Uterus (tissue), 4 donors: ENCODE measurements around the gene SELENOF. TPM values are rescaled to one million over a fixed set of nuclear protein-coding genes. Genes with fewer than 3 reads are reported as not detected.

Experiments used
- DNase-seq, 2 donors: peaks; one replicate each; pipeline ENCODE4 v3.0.0-alpha.2; 2019 to 2020
- H3K27ac ChIP-seq, 2 donors: fragments of 200-600 bp; sonication (generic); 1 replicate in 1 of 2; 2 replicates in 1 of 2; pipeline ENCODE4 v1.5.1; 2016 to 2018
- H3K27me3 ChIP-seq, 2 donors: fragments of 200-600 bp; sonication (generic); one replicate each; pipeline ENCODE4 v1.5.1; 2018 to 2019; ENCODE audit warnings: control low read depth in 1 of 2
- H3K36me3 ChIP-seq, 2 donors: fragments of 200-600 bp; sonication (generic); one replicate each; pipeline ENCODE4 v1.5.1; 2019; ENCODE audit warnings: control low read depth in 1 of 2
- H3K4me1 ChIP-seq, 2 donors: fragments of 200-600 bp; sonication (generic); one replicate each; pipeline ENCODE4 v1.5.1; 2018 to 2019; ENCODE audit warnings: control low read depth in 1 of 2
- H3K4me3 ChIP-seq, 2 donors: fragments of 200-600 bp; sonication (generic); 1 replicate in 1 of 2; 2 replicates in 1 of 2; pipeline ENCODE4 v1.5.1; 2018 to 2019; ENCODE audit warnings: mild to moderate bottlenecking in 1 of 2
- H3K9me3 ChIP-seq, 2 donors: fragments of 200-600 bp; sonication (generic); one replicate each; pipeline ENCODE4 v1.5.1; 2019; ENCODE audit warnings: control low read depth in 1 of 2
- CTCF ChIP-seq, 4 experiments: fragments of 200-600 bp in 2 of 4; fragments of 450-650 bp in 2 of 4; sonication (generic) in 2 of 4; IDR thresholded peaks; one replicate each; pipeline ENCODE4 v1.5.1; 2016 to 2019; ENCODE audit warnings: antibody characterized with exemption in 4 of 4, mild to moderate bottlenecking in 2 of 4, moderate library complexity in 1 of 4
- POLR2A ChIP-seq, 2 donors: fragments of 450-650 bp; IDR thresholded peaks; one replicate each; pipeline ENCODE4 v1.6.1; 2016; ENCODE audit warnings: antibody characterized with exemption in 2 of 2, mild to moderate bottlenecking in 1 of 2, moderate library complexity in 1 of 2
- intact Hi-C: fragments of 100-400 bp; cut with DNase I; formaldehyde crosslinking; loops from one replicate; pipeline ENCODE4 v1.15.1; 2023; ENCODE audit warnings: low total_unique reads
- total RNA-seq, 4 donors: library from RNA; depleted of rRNA in 3 of 4; stranded (reverse); fragments of >200 nt in 3 of 4; gene quantifications; one replicate each; pipeline versions ENCODE4 v1.1.0 to v1.2.4, GENCODE V29; 2014 to 2023
- donor health status: DM: yes; HTN: yes; CAD: no.

The SELENOF gene
- total RNA-seq, 4 donors from 2014 or later: 155 to 232 (median 209) TPM

- intact Hi-C loops: no loop called here
- Histone ChIP-seq H3K4me1 (no peaks in the 10 kb centered on the region), H3K9me3 (no peaks in the 10 kb centered on the region), H3K4me3 (no peak overlapping the region), H3K36me3 (no peaks in the 10 kb centered on the region), H3K27ac (no peak overlapping the region), H3K27me3 (no peaks in the 10 kb centered on the region)
- TF ChIP-seq POLR2A (IDR thresholded peaks at IDR 0.05): no peak
- no peak for TF ChIP-seq CTCF (IDR thresholded peaks at IDR 0.05)
- no peak for DNase-seq
Measured at GRCh38 chr1:86942042-86942441, 28.1 kb upstream of the SELENOF start.

- intact Hi-C loops: no loop called here
- no peaks in the 10 kb centered on the region for H3K4me1 ChIP-seq
- H3K27ac ChIP-seq: no peak overlapping the region
- H3K36me3 ChIP-seq: no peaks in the 10 kb centered on the region
- no peak for TF ChIP-seq CTCF (IDR thresholded peaks at IDR 0.05)
- no peak for TF ChIP-seq POLR2A (IDR thresholded peaks at IDR 0.05)
- DNase-seq: no peak
- no peaks in the 10 kb centered on the region for H3K9me3 ChIP-seq
- H3K27me3 ChIP-seq: no peaks in the 10 kb centered on the region
- no peak overlapping the region for H3K4me3 ChIP-seq
Measured at GRCh38 chr1:86940599-86940998, 26.7 kb upstream of the SELENOF start.

GRCh38 chr1:86939406-86939805 lies 25.5 kb upstream of the SELENOF start:
- no peak for DNase-seq
- H3K36me3 ChIP-seq: no peaks in the 10 kb centered on the region
- TF ChIP-seq POLR2A (IDR thresholded peaks at IDR 0.05): no peak
- no peak for TF ChIP-seq CTCF (IDR thresholded peaks at IDR 0.05)
- H3K27ac ChIP-seq: no peak overlapping the region
- H3K27me3 ChIP-seq: no peaks in the 10 kb centered on the region
- H3K4me1 ChIP-seq: no peaks in the 10 kb centered on the region
- intact Hi-C loops: no loop called here
- no peaks in the 10 kb centered on the region for H3K9me3 ChIP-seq
- H3K4me3 ChIP-seq: no peak overlapping the region

GRCh38 chr1:86938855-86939254 lies 24.9 kb upstream of the SELENOF start:
- no peak for DNase-seq
- Histone ChIP-seq H3K9me3 (no peaks in the 10 kb centered on the region), H3K36me3 (no peaks in the 10 kb centered on the region), H3K4me3 (no peak overlapping the region), H3K27me3 (no peaks in the 10 kb centered on the region), H3K27ac (no peak overlapping the region), H3K4me1 (no peaks in the 10 kb centered on the region)
- TF ChIP-seq CTCF (IDR thresholded peaks at IDR 0.05): no peak
- no peak for TF ChIP-seq POLR2A (IDR thresholded peaks at IDR 0.05)
- intact Hi-C loops: no loop called here

GRCh38 chr1:86938450-86938849 lies 24.5 kb upstream of the SELENOF start:
- intact Hi-C loops: no loop called here
- no peak for DNase-seq
- no peaks in the 10 kb centered on the region for H3K4me1 ChIP-seq

More at GRCh38 chr1:86938450-86938849, 24.5 kb upstream of the SELENOF start:
- no peaks in the 10 kb centered on the region for H3K36me3 ChIP-seq
- TF ChIP-seq CTCF (IDR thresholded peaks at IDR 0.05): no peak
- no peak for TF ChIP-seq POLR2A (IDR thresholded peaks at IDR 0.05)
- no peak overlapping the region for H3K4me3 ChIP-seq
- H3K9me3 ChIP-seq: no peaks in the 10 kb centered on the region
- H3K27me3 ChIP-seq: no peaks in the 10 kb centered on the region
- H3K27ac ChIP-seq: no peak overlapping the region
